SH-SY5Y (cell line): Measurements from ENCODE around the gene RNF123.

Source experiments
- GATA2 ChIP-seq: IDR thresholded peaks from 2 replicates; pipeline ENCODE4 v1.6.1; 2011; ENCODE audit warnings: mild to moderate bottlenecking, low read depth, low read length
- GATA3 ChIP-seq: IDR thresholded peaks from 2 replicates; pipeline ENCODE4 v1.6.1; 2011; ENCODE audit warnings: low read depth, mild to moderate bottlenecking, low read length, moderate library complexity

DNA sequence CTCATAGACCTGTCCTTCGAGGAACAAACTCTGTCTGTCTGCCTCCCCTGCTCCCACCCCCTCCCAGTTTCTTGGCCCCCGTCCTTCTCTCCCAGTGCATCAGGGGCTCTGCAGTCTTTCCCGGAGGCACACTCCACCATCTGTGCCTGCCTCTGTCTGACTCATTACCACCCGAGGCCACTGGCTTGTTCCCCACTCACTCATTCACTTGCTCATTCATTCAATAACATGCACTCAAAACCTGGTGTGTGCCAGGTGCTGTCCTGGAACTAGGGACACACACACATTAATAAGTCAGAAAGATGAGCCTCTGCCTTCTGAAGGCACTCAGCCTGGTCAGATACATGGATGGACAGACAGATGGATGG is 17.7 kb downstream of the RNF123 start:
- TF ChIP-seq GATA2 (no peak), GATA3 (no peak)
